Esophagus squamous epithelium (tissue), 4 donors: ENCODE data around the gene CTDSPL.

ENCODE experiments used
- CTCF ChIP-seq, 6 experiments: fragments of 450-650 bp in 4 of 6; fragments of 200-600 bp in 2 of 6; sonication (generic) in 2 of 6; IDR thresholded peaks; one replicate each; pipeline ENCODE4 v1.5.1; 2016 to 2019; ENCODE audit warnings: antibody characterized with exemption in 6 of 6, mild to moderate bottlenecking in 4 of 6, moderate library complexity in 4 of 6
- POLR2A ChIP-seq, 4 donors: fragments of 450-650 bp; IDR thresholded peaks; one replicate each; pipeline ENCODE4 v1.6.1; 2017; ENCODE audit warnings: antibody characterized with exemption in 4 of 4, mild to moderate bottlenecking in 4 of 4, moderate library complexity in 3 of 4

- TF ChIP-seq CTCF (IDR thresholded peaks at IDR 0.05) (no peak), POLR2A (IDR thresholded peaks at IDR 0.05) (no peak)
These were observed 81.0 kb downstream of the CTDSPL start for GRCh38 chr3:37942646-37943045.
